Mesodermal cell (in vitro differentiated cells): ENCODE data around the gene HTR3B.

ENCODE experiments used
- H3K27ac ChIP-seq: 2 replicates; pipeline ENCODE4 v1.7.0; 2013; ENCODE audit warnings: mild to moderate bottlenecking, low read depth, low read length, moderate library complexity; ENCODE audit not compliant: severe bottlenecking
- H3K36me3 ChIP-seq: 2 replicates; pipeline ENCODE4 v1.7.1; 2013; ENCODE audit warnings: mild to moderate bottlenecking, low read length, moderate library complexity; ENCODE audit not compliant: control insufficient read depth, insufficient read depth
- H3K4me1 ChIP-seq: one replicate; pipeline ENCODE4 v1.7.1; 2013; ENCODE audit warnings: mild to moderate bottlenecking, low read length; ENCODE audit not compliant: insufficient read depth, control insufficient read depth, poor library complexity, severe bottlenecking
- H3K4me3 ChIP-seq: 2 replicates; pipeline ENCODE4 v1.7.0; 2013; ENCODE audit warnings: low read length, control low read depth, mild to moderate bottlenecking; ENCODE audit not compliant: insufficient read depth, poor library complexity, severe bottlenecking; ENCODE audit errors: extremely low read depth
- H3K9me3 ChIP-seq: 2 replicates; pipeline ENCODE4 v1.7.1; 2013; ENCODE audit warnings: mild to moderate bottlenecking, low read length, moderate library complexity; ENCODE audit not compliant: control insufficient read depth
- WGBS, 2 experiments: methylation state at CpG; one replicate each; pipeline ENCODE4 v1.1.5; 2013; ENCODE audit warnings: missing lambda C conversion rate in 2 of 2; ENCODE audit not compliant: insufficient coverage in 2 of 2; 5-methylcytosine and 5-hydroxymethylcytosine counted together

The HTR3B gene

DNA sequence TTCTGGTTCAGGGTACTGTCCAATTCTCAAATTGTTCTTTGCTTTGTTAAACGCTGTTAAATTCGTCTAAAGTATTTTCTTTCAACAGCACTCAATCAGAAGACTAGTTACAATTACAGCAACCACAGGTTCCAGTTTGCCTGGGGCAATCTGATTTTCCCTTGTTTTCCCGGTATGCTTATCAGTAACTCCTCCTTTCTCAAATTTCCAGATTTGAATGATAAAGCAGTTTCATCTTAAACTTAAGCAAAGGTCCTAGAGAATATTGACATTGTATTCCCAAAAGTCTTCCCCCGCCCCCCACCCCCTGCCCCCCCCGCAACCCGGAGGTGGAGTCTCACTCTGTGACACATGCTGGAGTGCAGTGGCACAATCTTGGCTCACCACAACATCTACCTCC is 18.7 kb upstream of the HTR3B start:
- Histone ChIP-seq H3K4me3 (no peak overlapping the region), H3K4me1 (no peaks in the 10 kb centered on the region), H3K27ac (no peak overlapping the region), H3K9me3 (no peaks in the 10 kb centered on the region), H3K36me3 (no peaks in the 10 kb centered on the region)
- 40 to 54% methylated on average over 2 to 3 of the region's 6 CpGs for WGBS, 2 experiments

GRCh38 chr11:113888848-113889247 is 15.7 kb upstream of the HTR3B start:
- no peaks in the 10 kb centered on the region for H3K4me1 ChIP-seq
- no peak overlapping the region for H3K4me3 ChIP-seq
- no peaks in the 10 kb centered on the region for H3K36me3 ChIP-seq
- no peaks in the 10 kb centered on the region for H3K9me3 ChIP-seq
- no peak overlapping the region for H3K27ac ChIP-seq

DNA sequence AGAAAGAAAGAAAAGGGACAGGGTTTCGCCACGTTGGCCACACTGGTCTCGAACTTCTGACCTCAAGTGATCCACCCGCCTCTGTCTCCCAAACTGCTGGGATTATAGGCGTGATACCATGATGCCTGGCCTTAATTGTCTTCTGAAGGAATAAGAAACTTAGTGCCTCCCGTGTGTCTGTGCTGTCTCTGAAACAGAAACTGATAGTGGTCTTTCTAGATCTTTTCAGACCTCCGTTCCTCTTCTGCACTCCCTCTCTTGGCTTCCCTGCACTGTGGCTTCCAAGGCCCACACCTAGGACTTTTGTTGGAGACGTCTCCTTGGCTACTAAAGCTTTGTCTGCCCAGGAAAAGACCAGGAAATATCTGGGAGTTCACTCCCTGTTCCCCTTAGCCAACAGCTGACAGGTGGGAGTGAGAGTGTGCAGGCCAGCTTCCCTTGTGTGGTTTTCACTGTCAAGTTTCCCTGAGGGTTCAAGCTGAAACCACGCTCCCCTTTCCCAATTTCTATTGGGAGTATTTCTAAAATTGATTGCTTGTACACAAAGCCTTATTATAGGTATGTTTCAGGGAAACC is 10.1 kb upstream of the HTR3B start:
- no peaks in the 10 kb centered on the region for H3K4me1 ChIP-seq
- no peak overlapping the region for H3K4me3 ChIP-seq
- H3K9me3 ChIP-seq = no peaks in the 10 kb centered on the region
- H3K27ac ChIP-seq = no peak overlapping the region
- WGBS, 2 experiments = 81 to 87% methylated on average over 8 of the region's 9 CpGs
- no peaks in the 10 kb centered on the region for H3K36me3 ChIP-seq

DNA sequence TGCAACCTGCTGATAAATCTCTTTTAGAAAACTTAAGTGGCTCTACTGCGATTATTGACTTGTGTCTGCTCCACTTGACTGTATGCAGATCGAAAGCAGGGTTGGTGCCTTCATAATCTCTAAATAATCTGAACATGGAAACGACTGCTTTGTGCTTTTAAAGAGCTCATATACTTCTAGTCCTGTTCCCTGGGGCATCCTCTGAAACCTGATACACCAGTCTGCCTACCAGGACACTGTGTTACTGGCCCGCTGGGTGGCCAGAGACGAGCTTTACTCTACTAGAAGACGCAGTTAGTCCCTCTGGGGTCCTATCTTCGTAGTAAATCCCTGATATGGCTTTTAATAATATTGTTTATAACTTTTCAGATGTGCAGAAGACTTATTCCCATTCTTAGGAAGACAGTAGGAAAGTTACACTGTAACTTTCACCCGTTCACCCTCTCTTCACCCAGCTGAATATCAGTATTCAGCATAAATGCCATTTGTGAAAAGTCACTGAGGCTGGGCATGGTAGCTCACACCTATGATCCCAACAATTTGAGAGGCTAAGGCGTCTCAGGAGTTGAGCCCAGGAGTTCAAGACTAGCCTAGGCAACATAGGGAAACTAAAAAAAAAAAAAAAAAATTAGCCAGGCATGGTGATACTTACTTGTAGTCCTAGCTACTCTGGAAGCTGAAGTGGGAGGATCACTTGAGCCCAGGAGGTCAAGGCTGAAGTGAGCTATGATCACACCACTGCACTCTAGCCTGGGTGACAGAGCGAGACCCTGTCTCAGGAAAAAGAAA is 9.0 kb upstream of the HTR3B start:
- Histone ChIP-seq H3K4me3 (no peak overlapping the region), H3K9me3 (no peaks in the 10 kb centered on the region)
- WGBS, 2 experiments = 58 to 59% methylated on average over 4 to 7 of the region's 10 CpGs

DNA sequence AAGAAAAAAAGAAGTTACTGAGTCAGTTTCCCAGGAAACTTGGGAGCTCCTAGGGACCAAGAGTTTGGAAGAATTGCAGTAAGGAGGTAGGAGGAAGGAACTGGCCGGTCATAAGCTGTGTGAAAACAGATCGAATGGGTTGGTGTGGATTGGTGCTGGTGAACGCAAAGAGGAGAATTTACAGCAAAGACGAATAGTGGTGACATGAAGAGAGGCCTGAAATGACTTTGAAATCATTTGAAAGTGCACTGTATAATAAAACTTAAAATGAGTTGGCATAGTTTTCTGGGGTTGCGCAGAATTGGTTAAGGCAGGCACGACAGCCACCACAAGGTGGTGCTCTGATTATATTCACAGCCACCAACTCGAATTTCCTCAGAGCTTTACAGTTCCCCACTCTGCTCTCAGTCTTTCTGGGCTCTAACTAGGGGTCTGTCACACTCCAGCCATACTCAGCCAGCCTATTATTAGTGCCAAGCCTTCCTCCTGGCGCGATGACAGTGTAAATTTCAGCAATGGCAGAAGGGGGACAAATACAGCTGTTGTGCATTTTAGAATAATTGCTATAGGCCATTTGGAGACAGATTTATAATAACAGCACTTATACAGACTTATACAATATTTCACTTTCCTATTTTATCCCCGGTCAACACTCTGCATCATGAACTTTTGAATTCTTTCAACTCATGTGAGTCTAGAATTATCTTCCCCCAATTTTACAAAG is 8.3 kb upstream of the HTR3B start:
- Histone ChIP-seq H3K9me3 (no peaks in the 10 kb centered on the region), H3K4me3 (no peak overlapping the region), H3K4me1 (no peaks in the 10 kb centered on the region), H3K36me3 (no peaks in the 10 kb centered on the region), H3K27ac (no peak overlapping the region)
- WGBS, 2 experiments = 37 to 44% methylated on average over 6 to 8 of the region's 10 CpGs

More for the DNA sequence above, 9.0 kb upstream of the HTR3B start:
- Histone ChIP-seq H3K4me1 (no peaks in the 10 kb centered on the region), H3K27ac (no peak overlapping the region), H3K36me3 (no peaks in the 10 kb centered on the region)

DNA sequence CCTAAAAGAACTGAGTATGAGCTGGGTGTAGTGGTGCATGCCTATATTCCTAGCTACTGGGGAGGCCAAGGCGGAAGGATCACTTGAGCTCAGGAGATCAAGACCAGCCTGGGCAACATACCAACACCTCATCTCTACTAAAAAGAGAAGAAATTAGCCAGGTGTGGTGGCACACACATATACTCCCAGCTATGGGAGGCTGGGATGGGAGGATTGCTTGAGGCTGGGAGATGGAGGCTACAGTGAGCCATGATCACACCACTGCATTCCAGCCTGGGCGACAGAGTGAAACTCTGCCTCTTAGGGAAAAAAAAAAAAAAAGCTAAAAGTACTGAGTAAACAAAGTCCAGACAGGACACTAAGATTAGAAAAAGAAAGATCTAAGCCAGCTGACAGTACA is 3.5 kb upstream of the HTR3B start:
- no peaks in the 10 kb centered on the region for H3K9me3 ChIP-seq
- H3K27ac ChIP-seq = no peak overlapping the region
- H3K4me3 ChIP-seq = no peak overlapping the region
- no peaks in the 10 kb centered on the region for H3K4me1 ChIP-seq
- H3K36me3 ChIP-seq = no peaks in the 10 kb centered on the region
- WGBS, 2 experiments = 94% methylated on average over 2 of the region's 2 CpGs; no CpG with 5 or more reads in 1 of the 2 experiments

GRCh38 chr11:113906038-113906437 is 1.4 kb downstream of the HTR3B start:
- no peaks in the 10 kb centered on the region for H3K36me3 ChIP-seq
- no peak overlapping the region for H3K4me3 ChIP-seq
- no CpG with 5 or more reads among the region's 4 CpGs for WGBS, 2 experiments
- no peaks in the 10 kb centered on the region for H3K9me3 ChIP-seq
- H3K27ac ChIP-seq = no peak overlapping the region
- no peaks in the 10 kb centered on the region for H3K4me1 ChIP-seq

GRCh38 chr11:113906516-113906915 is 1.9 kb downstream of the HTR3B start:
- WGBS, 2 experiments = 86 to 90% methylated on average over 2 of the region's 2 CpGs
- no peak overlapping the region for H3K4me3 ChIP-seq

GRCh38 chr11:113907152-113907551 is 2.6 kb downstream of the HTR3B start:
- WGBS, 2 experiments = 78% methylated on average over 1 of the region's 1 CpG; no CpG with 5 or more reads in 1 of the 2 experiments
- no peaks in the 10 kb centered on the region for H3K9me3 ChIP-seq
- no peak overlapping the region for H3K27ac ChIP-seq
- no peaks in the 10 kb centered on the region for H3K4me1 ChIP-seq
- no peak overlapping the region for H3K4me3 ChIP-seq
- H3K36me3 ChIP-seq = no peaks in the 10 kb centered on the region

More at GRCh38 chr11:113906516-113906915, 1.9 kb downstream of the HTR3B start:
- H3K9me3 ChIP-seq = no peaks in the 10 kb centered on the region
- no peak overlapping the region for H3K27ac ChIP-seq
- no peaks in the 10 kb centered on the region for H3K4me1 ChIP-seq
- H3K36me3 ChIP-seq = no peaks in the 10 kb centered on the region

DNA sequence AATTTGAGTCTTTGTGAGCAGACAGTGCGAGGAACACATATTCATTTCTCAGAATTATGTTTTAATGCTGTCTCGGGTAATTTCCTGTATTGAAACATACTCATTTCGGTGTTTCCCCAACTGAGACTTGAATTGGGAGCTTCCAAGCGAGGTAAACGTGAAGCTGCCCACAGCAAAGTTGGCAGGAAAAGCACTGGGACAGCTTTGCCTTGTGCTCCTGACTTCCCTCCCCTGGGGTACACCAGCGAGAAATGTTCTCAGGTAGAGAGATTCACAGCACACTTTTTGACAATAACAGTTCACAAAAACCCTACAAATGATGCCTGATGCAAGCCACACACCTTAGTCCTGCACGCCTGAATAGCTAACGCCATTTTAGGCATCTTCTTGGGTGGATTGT is 3.1 kb downstream of the HTR3B start:
- 88 to 90% methylated on average over 6 to 7 of the region's 8 CpGs for WGBS, 2 experiments
- Histone ChIP-seq H3K36me3 (no peaks in the 10 kb centered on the region), H3K9me3 (no peaks in the 10 kb centered on the region), H3K4me1 (no peaks in the 10 kb centered on the region), H3K4me3 (no peak overlapping the region), H3K27ac (no peak overlapping the region)

GRCh38 chr11:113908098-113908497 is 3.5 kb downstream of the HTR3B start:
- no peak overlapping the region for H3K4me3 ChIP-seq
- 91 to 97% methylated on average over 9 of the region's 9 CpGs for WGBS, 2 experiments
- no peaks in the 10 kb centered on the region for H3K4me1 ChIP-seq
- H3K27ac ChIP-seq = no peak overlapping the region
- H3K36me3 ChIP-seq = no peaks in the 10 kb centered on the region
- no peaks in the 10 kb centered on the region for H3K9me3 ChIP-seq
